Heart right ventricle (tissue), 16 donors: ENCODE measurements around the gene AUTS2. TPM values are rescaled to one million over a fixed set of nuclear protein-coding genes. Genes with fewer than 3 reads are reported as not detected.

Experiments used
- ATAC-seq, 8 donors: fragments of 200-7000 bp; cut with Tn5 transposase; one replicate each; pipeline ENCODE4 v1.9.1; 2020; ENCODE audit warnings: mild to moderate bottlenecking in 8 of 8, moderate library complexity in 8 of 8, moderate number of reproducible peaks in 1 of 8
- DNase-seq, 2 donors: peaks; one replicate each; pipeline ENCODE4 v3.0.0-alpha.2; 2020
- H3K27ac ChIP-seq, 10 donors: fragments of 200-600 bp; sonication (generic) in 2 of 10; one replicate each; pipeline versions ENCODE4 v1.5.0 to v1.8.0; 2020 to 2022; ENCODE audit warnings: mild to moderate bottlenecking in 3 of 10
- H3K27me3 ChIP-seq, 7 donors: fragments of 200-600 bp; one replicate each; pipeline ENCODE4 v1.8.0; 2021 to 2022; ENCODE audit warnings: mild to moderate bottlenecking in 2 of 7
- H3K36me3 ChIP-seq, 9 donors: fragments of 200-600 bp; sonication (generic) in 1 of 9; one replicate each; pipeline versions ENCODE4 v1.5.0 to v1.8.0; 2020 to 2022; ENCODE audit warnings: mild to moderate bottlenecking in 2 of 9
- H3K4me1 ChIP-seq, 9 donors: fragments of 200-600 bp; sonication (generic) in 1 of 9; one replicate each; pipeline versions ENCODE4 v1.5.0 to v1.8.0; 2020 to 2022; ENCODE audit warnings: mild to moderate bottlenecking in 4 of 9
- H3K4me3 ChIP-seq, 10 donors: fragments of 200-600 bp; sonication (generic) in 2 of 10; one replicate each; pipeline versions ENCODE4 v1.5.0 to v1.8.0; 2020 to 2022; ENCODE audit warnings: mild to moderate bottlenecking in 7 of 10, moderate library complexity in 2 of 10
- H3K9me3 ChIP-seq, 11 donors: fragments of 200-600 bp in 10 of 11; sonication (generic) in 2 of 11; one replicate each; pipeline versions ENCODE4 v1.5.0 to v1.8.0; 2013 to 2022; ENCODE audit warnings: mild to moderate bottlenecking in 2 of 11, control low read depth in 1 of 11, moderate library complexity in 1 of 11
- CTCF ChIP-seq, 9 donors: fragments of 200-600 bp; sonication (generic) in 2 of 9; IDR thresholded peaks; one replicate each; pipeline versions ENCODE4 v1.5.0 to v1.8.0; 2021 to 2022; ENCODE audit warnings: antibody characterized with exemption in 9 of 9, mild to moderate bottlenecking in 5 of 9, moderate library complexity in 1 of 9
- WGBS, 2 donors: extraction: QIAGEN DNeasy Blood & Tissue Kit; methylation state at CpG; one replicate each; pipeline ENCODE4 v1.1.7; 2013; ENCODE audit warnings: inconsistent platforms in 1 of 2; 5-methylcytosine and 5-hydroxymethylcytosine counted together
- intact Hi-C, 10 donors: fragments of 100-400 bp; cut with DNase I; formaldehyde crosslinking; loops; one replicate each; pipeline versions ENCODE4 v1.11.1 to v1.14.2; 2022
- polyA plus RNA-seq, 2 donors: library from polyadenylated mRNA; stranded (reverse); fragments of 200-250 nt; gene quantifications; one replicate each; pipeline ENCODE4 v1.2.3, GENCODE V29; 2013
- total RNA-seq, 10 donors: library from RNA; stranded (reverse); fragmentation: NEBNext Ultra II Directional in 3 of 10; extraction: Animal tissue kit (Norgen Biotek cat#: 25700) in 3 of 10; gene quantifications; one replicate each; pipeline versions ENCODE4 v1.2.1 to v1.2.4, GENCODE V29; 2021 to 2023
- donor health status: Arrhythmogenic right ventricular cardiomyopathy.
- donor health status: ischemic (EF 13 %, LVEDD 7.1; RV severe dilation, severe dysfunction).
- donor health status: healthy with polysubstance abuse.
- donor health status: DM: no; HTN: yes; CAD: no.
- donor health status: DM: no; HTN: no; CAD: no.
- donor health status: ischemic (EF 25% LVEDD 6.9; RV normal size, moderate dysfunction).
- donor health status: ischemic (EF 25% LVEDD 5.7; RV mildly dilated, moderate dysfunction).
- donor health status: healthy.
- donor health status: DM: yes; HTN: yes; CAD: no.
- donor health status: Ischemic cardiomyopathy.
- donor health status: ischemic (EF 35%, LVEDD 5.7; RV mildly dilated, moderate dysfunction).
- donor health status: nonischemic (EF 11% LVEDD 7.7; RV severe dilation, severe dysfunction).
- donor health status: DM: yes; HTN: yes; CAD: no.
- donor health status: PGD.
- donor health status: ischemic (EF 29% LVEDD 5.4; RV normal size, mild dysfunction).
- donor health status: nonischemic (EF 23%, LVEDD 6.1; RV moderate dilation, normal function).

AUTS2 gene
- total and polyA plus RNA-seq, 12 donors = 1.6 to 11.2 (median 7.3) TPM

GRCh38 chr7:70354409-70355169 is 756.3 kb downstream of the AUTS2 start:
- ATAC-seq (no peak), DNase-seq (no peak)
- no peaks in the 10 kb centered on the region for H3K27me3 ChIP-seq
- no peak overlapping the region for H3K4me3 ChIP-seq
- peaks cover 0 to 6% (median 0%) of the 10 kb centered on the region in 9 donors for H3K4me1 ChIP-seq
- no peaks in the 10 kb centered on the region for H3K9me3 ChIP-seq
- no peak overlapping the region for H3K27ac ChIP-seq
- intact Hi-C loops = loop anchor here in 1 of 10 donors (10.0 kb wide), 1 partner anchor 340 kb away; no protein-coding TSS in a partner anchor
- WGBS, 2 donors = 89 to 94% methylated on average over 8 of the region's 8 CpGs
- TF ChIP-seq CTCF (IDR thresholded peaks at IDR 0.05) = no peak
- no peaks in the 10 kb centered on the region for H3K36me3 ChIP-seq

- ATAC-seq = no peak
- H3K4me1 ChIP-seq = peaks cover 0 to 5% (median 0%) of the 10 kb centered on the region in 9 donors
Observed at GRCh38 chr7:70355198-70356020, 757.1 kb downstream of the AUTS2 start.

GRCh38 chr7:70356085-70356786 is 758.0 kb downstream of the AUTS2 start:
- intact Hi-C loops = loop anchor here in 1 of 10 donors (10.0 kb wide), 1 partner anchor 339 kb away; no protein-coding TSS in a partner anchor
- H3K27me3 ChIP-seq = no peaks in the 10 kb centered on the region
- no peaks in the 10 kb centered on the region for H3K36me3 ChIP-seq
- peaks cover 0 to 8% (median 0%) of the 10 kb centered on the region in 9 donors for H3K4me1 ChIP-seq
- TF ChIP-seq CTCF (IDR thresholded peaks at IDR 0.05) = no peak
- ATAC-seq (no peak), DNase-seq (no peak)
- no peaks in the 10 kb centered on the region for H3K9me3 ChIP-seq
- WGBS, 2 donors = 95 to 98% methylated on average over 1 of the region's 1 CpG
- H3K4me3 ChIP-seq = no peak overlapping the region
- no peak overlapping the region for H3K27ac ChIP-seq

More at GRCh38 chr7:70355198-70356020, 757.1 kb downstream of the AUTS2 start:
- WGBS, 2 donors = 86 to 88% methylated on average over 10 of the region's 10 CpGs
- H3K4me3 ChIP-seq = no peak overlapping the region
- no peak for DNase-seq
- TF ChIP-seq CTCF (IDR thresholded peaks at IDR 0.05) = no peak
- no peak overlapping the region for H3K27ac ChIP-seq
- H3K27me3 ChIP-seq = no peaks in the 10 kb centered on the region
- no peaks in the 10 kb centered on the region for H3K9me3 ChIP-seq
- intact Hi-C loops = loop anchor here in 1 of 10 donors (10.0 kb wide), 1 partner anchor 339 kb away; no protein-coding TSS in a partner anchor
- no peaks in the 10 kb centered on the region for H3K36me3 ChIP-seq
